Stimulated activated CD8-positive, alpha-beta memory T cell treated with anti-CD3 and anti-CD28 coated beads, Interleukin-7, amount 100 ng/mL, for 4 hours (primary cell): ENCODE data around the gene UBP1.
"Not testable (repeated sequence)": the region's sequence is repeated elsewhere in the genome, so short reads cannot be mapped to it uniquely, and the experiment has no call there.

Source experiments
- DNase-seq, 2 donors: peaks; one replicate each; pipeline ENCODE4 v3.0.0-alpha.2; 2020; ENCODE audit warnings: low read depth in 2 of 2

Gene UBP1

GRCh38 chr3:33433843-33434242, 6.4 kb downstream of the UBP1 start:
- no peak for DNase-seq

GRCh38 chr3:33430571-33430970, 9.6 kb downstream of the UBP1 start:
- DNase-seq: no peak

GRCh38 chr3:33430061-33430460, 10.1 kb downstream of the UBP1 start:
- no peak for DNase-seq

GRCh38 chr3:33429306-33429705, 10.9 kb downstream of the UBP1 start:
- DNase-seq: not testable (repeated sequence)

GRCh38 chr3:33428734-33429133, 11.5 kb downstream of the UBP1 start:
- DNase-seq: no peak

GRCh38 chr3:33426630-33427317, 13.4 kb downstream of the UBP1 start:
- no peak for DNase-seq

GRCh38 chr3:33426068-33426467, 14.1 kb downstream of the UBP1 start:
- no peak for DNase-seq

- no peak for DNase-seq
Observed at GRCh38 chr3:33425453-33425852, 14.8 kb downstream of the UBP1 start.

- DNase-seq: no peak
Observed at GRCh38 chr3:33424606-33425452, 15.4 kb downstream of the UBP1 start.

- no peak for DNase-seq
Observed at GRCh38 chr3:33420966-33421365, 19.2 kb downstream of the UBP1 start.

- no peak for DNase-seq
Observed at GRCh38 chr3:33419948-33420347, 20.3 kb downstream of the UBP1 start.

GRCh38 chr3:33417066-33417673, 23.0 kb downstream of the UBP1 start:
- DNase-seq: no peak

GRCh38 chr3:33410816-33411215, 29.4 kb downstream of the UBP1 start:
- DNase-seq: not testable (repeated sequence)

- DNase-seq: no peak
Observed at GRCh38 chr3:33403756-33404155, 36.4 kb downstream of the UBP1 start.

GRCh38 chr3:33402936-33403335, 37.3 kb downstream of the UBP1 start:
- DNase-seq: no peak

- no peak for DNase-seq
Observed at GRCh38 chr3:33401781-33402180, 38.4 kb downstream of the UBP1 start.

- no peak for DNase-seq
Observed at GRCh38 chr3:33398410-33398809, 41.8 kb downstream of the UBP1 start.

GRCh38 chr3:33395900-33396299, 44.3 kb downstream of the UBP1 start:
- no peak for DNase-seq

GRCh38 chr3:33394403-33395054, 45.7 kb downstream of the UBP1 start:
- no peak for DNase-seq

- DNase-seq: no peak
Observed at GRCh38 chr3:33392703-33393125, 47.5 kb downstream of the UBP1 start.

GRCh38 chr3:33392144-33392543, 48.1 kb downstream of the UBP1 start:
- DNase-seq: no peak
